A549 (cell line): Measurements from ENCODE around the gene STEAP1B. TPM values are rescaled to one million over a fixed set of nuclear protein-coding genes. Genes with fewer than 3 reads are reported as not detected.

Experiments
- ATAC-seq, 2 experiments: fragments of 200-7000 bp in 1 of 2; fragments of >200 bp in 1 of 2; cut with Nextera tagmentation in 1 of 2; cut with Tn5 transposase in 1 of 2; 3 replicates each; pipeline versions ENCODE4 v1.8.0 to v1.9.1; 2018 to 2020; ENCODE audit warnings: mild to moderate bottlenecking in 1 of 2, moderate library complexity in 1 of 2
- CTCF ChIA-PET: fragments of 300-600 bp; sonication (Branson Sonifier 250); formaldehyde crosslinking; extraction: SDS; loops from one replicate; lab custom pipeline; 2021; ENCODE audit warnings: antibody characterized with exemption, inconsistent platforms; lab: Yijun Ruan, JAX
- POLR2A ChIA-PET: fragments of 350-600 bp; formaldehyde crosslinking; extraction: SDS; loops from one replicate; lab custom pipeline; 2021; ENCODE audit warnings: antibody characterized with exemption, inconsistent platforms; lab: Yijun Ruan, JAX
- DNase-seq, 2 experiments: peaks; one replicate each; pipeline versions ENCODE4 v3.0.0 to v3.0.0-alpha.2; 2011 to 2016; ENCODE audit warnings: low read depth in 1 of 2, low spot score in 1 of 2
- FAIRE-seq: peaks from 2 replicates; lab custom pipeline; 2011; peaks lifted over from hg19 to GRCh38; lab: Jason Lieb, UNC
- H3K27ac ChIP-seq, 2 experiments: fragments of >200 bp; sonication (Bioruptor Twin); formaldehyde crosslinking; 3 replicates each; pipeline ENCODE4 v1.5.1; 2016 to 2017
- H3K4me1 ChIP-seq: fragments of >200 bp; sonication (Bioruptor Twin); formaldehyde crosslinking; 3 replicates; pipeline ENCODE4 v1.6.1; 2016
- H3K4me2 ChIP-seq: fragments of >200 bp; sonication (Bioruptor Twin); formaldehyde crosslinking; 3 replicates; pipeline ENCODE4 v1.6.1; 2016
- H3K4me3 ChIP-seq: fragments of >200 bp; sonication (Bioruptor Twin); formaldehyde crosslinking; 3 replicates; pipeline ENCODE4 v1.5.1; 2016
- H3K9me3 ChIP-seq: fragments of >200 bp; sonication (Bioruptor Twin); formaldehyde crosslinking; 3 replicates; pipeline ENCODE4 v1.6.1; 2016
- CBX2 ChIP-seq: fragments of 200-600 bp; sonication (generic); IDR thresholded peaks from 2 replicates; pipeline ENCODE4 v1.6.1; 2016; ENCODE audit warnings: low read depth, mild to moderate bottlenecking, borderline replicate concordance
- CBX8 ChIP-seq: fragments of 200-600 bp; sonication (generic); IDR thresholded peaks from 2 replicates; pipeline ENCODE4 v1.6.1; 2016
- CEBPB ChIP-seq, 2 experiments: fragments of >200 bp in 1 of 2; sonication (Bioruptor Twin) in 1 of 2; formaldehyde crosslinking in 1 of 2; IDR thresholded peaks; 2 replicates each; pipeline ENCODE4 v1.6.1; 2012 to 2016
- CHD2 ChIP-seq: fragments of 150-350 bp; IDR thresholded peaks from 2 replicates; pipeline ENCODE4 v1.6.1; 2014; ENCODE audit warnings: low read length; ENCODE audit not compliant: partially characterized antibody
- EHMT2 ChIP-seq: fragments of 200-600 bp; sonication (generic); IDR thresholded peaks from 2 replicates; pipeline ENCODE4 v1.6.1; 2016; ENCODE audit warnings: antibody characterized with exemption, low read depth, mild to moderate bottlenecking, moderate library complexity
- FOSB ChIP-seq: fragments of 250-450 bp; sonication (Bioruptor Pico); IDR thresholded peaks from 2 replicates; pipeline ENCODE4 v1.5.0; 2020; ENCODE audit warnings: mild to moderate bottlenecking, moderate library complexity
- FOSL2 ChIP-seq, 2 experiments: fragments of 450-650 bp in 1 of 2; fragments of >200 bp in 1 of 2; sonication (Bioruptor Twin) in 1 of 2; formaldehyde crosslinking; IDR thresholded peaks; 2 replicates each; pipeline versions ENCODE4 v1.5.0 to v1.6.1; 2016 to 2020; ENCODE audit warnings: mild to moderate bottlenecking in 1 of 2, moderate library complexity in 1 of 2
- GATA3 ChIP-seq: IDR thresholded peaks from 2 replicates; pipeline ENCODE4 v1.6.1; 2012; ENCODE audit warnings: borderline replicate concordance
- HDAC2 ChIP-seq: fragments of 200-600 bp; sonication (generic); IDR thresholded peaks from 2 replicates; pipeline ENCODE4 v1.6.1; 2016
- HOXB5 ChIP-seq: fragments of 250-450 bp; sonication (Bioruptor Pico); IDR thresholded peaks from 2 replicates; pipeline ENCODE4 v1.5.0; 2020; ENCODE audit warnings: mild to moderate bottlenecking, moderate library complexity
- KDM1A ChIP-seq: fragments of 200-600 bp; sonication (generic); IDR thresholded peaks from 2 replicates; pipeline ENCODE4 v1.6.1; 2016; ENCODE audit warnings: low read depth, mild to moderate bottlenecking
- MAFK ChIP-seq: fragments of 450-650 bp; IDR thresholded peaks from 2 replicates; pipeline ENCODE4 v1.6.1; 2014; ENCODE audit not compliant: partially characterized antibody
- MYC ChIP-seq: IDR thresholded peaks from 2 replicates; pipeline ENCODE4 v1.6.1; 2012; ENCODE audit warnings: mild to moderate bottlenecking, inconsistent platforms, low read length, improper control_type of control experiment, borderline replicate concordance
- NPAS2 ChIP-seq: fragments of 250-450 bp; sonication (Bioruptor Pico); IDR thresholded peaks from 2 replicates; pipeline ENCODE4 v1.8.0; 2022; ENCODE audit warnings: mild to moderate bottlenecking, moderate library complexity, borderline replicate concordance
- POLR2AphosphoS2 ChIP-seq: conservative IDR thresholded peaks from 2 replicates; pipeline ENCODE4 v1.6.1; 2012; ENCODE audit warnings: low read length, improper control_type of control experiment, inconsistent platforms
- RAD21 ChIP-seq, 2 experiments: fragments of >200 bp in 1 of 2; sonication (Bioruptor Twin) in 1 of 2; formaldehyde crosslinking in 1 of 2; IDR thresholded peaks in 1 of 2; conservative IDR thresholded peaks in 1 of 2; 2 replicates in 1 of 2; 3 replicates in 1 of 2; pipeline ENCODE4 v1.6.1; 2012 to 2018; ENCODE audit warnings: inconsistent platforms in 1 of 2
- RCOR1 ChIP-seq: fragments of 150-350 bp; IDR thresholded peaks from 2 replicates; pipeline ENCODE4 v1.6.1; 2014; ENCODE audit warnings: antibody characterized with exemption, low read length, low read depth
- RFX5 ChIP-seq: fragments of 450-650 bp; IDR thresholded peaks from 2 replicates; pipeline ENCODE4 v1.7.1; 2014; ENCODE audit warnings: antibody characterized with exemption, mild to moderate bottlenecking, moderate library complexity
- SREBF2 ChIP-seq: fragments of 450-650 bp; IDR thresholded peaks from 2 replicates; pipeline ENCODE4 v1.6.1; 2014; ENCODE audit warnings: mild to moderate bottlenecking, moderate library complexity
- TP53 ChIP-seq: fragments of 250-450 bp; sonication (Bioruptor Pico); IDR thresholded peaks from 2 replicates; pipeline ENCODE4 v1.5.0; 2021; ENCODE audit warnings: mild to moderate bottlenecking, moderate library complexity
- ZNF302 ChIP-seq: fragments of 250-450 bp; sonication (Bioruptor Pico); IDR thresholded peaks from 2 replicates; pipeline ENCODE4 v1.9.0; 2021; ENCODE audit warnings: inconsistent platforms, mild to moderate bottlenecking, moderate library complexity
- ZSCAN20 ChIP-seq: fragments of 250-450 bp; sonication (Bioruptor Pico); IDR thresholded peaks from 2 replicates; pipeline ENCODE4 v1.8.0; 2022; ENCODE audit warnings: mild to moderate bottlenecking, moderate library complexity
- WGBS: methylation state at CpG from one replicate; pipeline ENCODE4 v1.1.6; 2017; ENCODE audit errors: missing lambda C conversion rate; 5-methylcytosine and 5-hydroxymethylcytosine counted together
- polyA plus RNA-seq, 4 experiments: library from polyadenylated mRNA; depleted of rRNA in 3 of 4; stranded (reverse); fragments of >200 nt; fragmentation: RNase III in 1 of 4; extraction: RNeasy Plus Mini Kit Qiagen cat#74134 plus additional on column Dnase treatment in 1 of 4; gene quantifications; 2 replicates in 3 of 4; 3 replicates in 1 of 4; pipeline ENCODE4 v1.2.3, GENCODE V29; 2011 to 2017
- TF ChIP-seq, protein P1 (sequence below): fragments of 250-450 bp; sonication (Bioruptor Pico); IDR thresholded peaks from 2 replicates; pipeline ENCODE4 v1.5.0; 2021; ENCODE audit warnings: mild to moderate bottlenecking, moderate library complexity, borderline replicate concordance
- TF ChIP-seq, protein P2 (sequence below): fragments of >200 bp; sonication (Bioruptor Twin); formaldehyde crosslinking; IDR thresholded peaks from 3 replicates; pipeline ENCODE4 v1.5.1; 2016
- TF ChIP-seq, protein P3 (sequence below): IDR thresholded peaks from 2 replicates; pipeline ENCODE4 v1.6.1; 2012
- TF ChIP-seq, protein P4 (sequence below): fragments of >200 bp; sonication (Bioruptor Twin); formaldehyde crosslinking; IDR thresholded peaks from 3 replicates; pipeline ENCODE4 v1.6.1; 2016
- TF ChIP-seq, protein P5 (sequence below): fragments of 450-650 bp; IDR thresholded peaks from 2 replicates; pipeline ENCODE4 v1.6.1; 2014; ENCODE audit warnings: antibody characterized with exemption

Gene STEAP1B
- polyA plus RNA-seq, 2 of the 4 experiments (the other 2 are of a cell fraction) = 0.08 to 0.22 TPM

DNA sequence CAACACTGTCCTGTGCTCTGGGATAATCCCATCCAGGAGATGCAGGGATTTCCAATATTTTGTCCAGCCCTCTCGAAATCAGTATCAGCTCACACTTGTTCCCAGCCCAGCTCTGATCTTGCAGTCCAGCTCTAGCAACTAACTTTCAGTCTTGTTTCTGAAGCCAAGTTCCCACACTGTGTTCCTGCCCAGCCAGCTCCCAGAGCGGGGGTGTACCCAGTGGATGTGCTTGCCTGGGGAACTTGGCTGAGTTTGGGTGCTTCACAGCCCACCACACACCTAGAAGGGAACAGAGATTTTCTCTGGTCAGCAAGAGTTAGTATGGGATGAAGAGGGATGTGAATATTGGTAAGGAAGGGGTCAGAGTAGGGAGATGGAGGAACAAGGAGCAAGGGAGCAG is 85.6 kb downstream of the STEAP1B start:
- H3K4me1 ChIP-seq = no peaks in the 10 kb centered on the region
- no peak for TF ChIP-seq CEBPB (IDR thresholded peaks at IDR 0.05)
- no peak overlapping the region for H3K4me2 ChIP-seq
- no peak overlapping the region for H3K4me3 ChIP-seq
- DNase-seq (no peak), FAIRE-seq (no peak), ATAC-seq (no peak)
- no peak overlapping the region for H3K27ac ChIP-seq
- ChIA-PET POLR2A (no interaction called here), CTCF (no interaction called here)
- 0% methylated on average over 1 of the region's 2 CpGs for WGBS
- H3K9me3 ChIP-seq = no peaks in the 10 kb centered on the region

DNA sequence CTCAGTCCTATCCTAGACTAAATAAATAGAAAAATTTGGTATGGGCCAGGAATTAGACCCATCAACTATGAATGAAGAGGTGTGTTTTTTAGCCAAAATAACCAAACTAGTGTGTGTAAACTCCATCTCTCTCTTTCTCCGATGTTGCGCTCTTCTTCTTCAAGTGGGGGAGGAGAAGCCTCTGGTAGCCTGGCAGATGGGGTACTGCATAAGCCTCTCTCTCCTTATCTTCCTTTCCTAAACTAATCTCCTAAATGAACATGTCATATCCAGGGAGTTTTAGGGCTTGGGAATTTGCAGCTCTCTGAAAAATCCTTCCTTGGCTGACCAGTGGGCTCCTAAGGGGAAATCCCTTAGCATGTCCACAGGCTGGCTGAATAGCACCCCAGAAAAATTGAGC is 86.8 kb downstream of the STEAP1B start:
- ATAC-seq (no peak), DNase-seq (no peak), FAIRE-seq (no peak)
- 92% methylated on average over 2 of the region's 2 CpGs for WGBS
- CTCF ChIA-PET = no interaction called here
- Histone ChIP-seq H3K9me3 (no peaks in the 10 kb centered on the region), H3K27ac (no peak overlapping the region), H3K4me3 (no peak overlapping the region), H3K4me2 (no peak overlapping the region), H3K4me1 (no peaks in the 10 kb centered on the region)
- POLR2A ChIA-PET = no interaction called here
- no peak for TF ChIP-seq GATA3
- TF ChIP-seq TP53 (CRISPR knock-in tag) = no peak
- TF ChIP-seq HOXB5 (CRISPR knock-in tag) = no peak
- TF ChIP-seq MYC = no peak
- no peak for TF ChIP-seq EHMT2
- TF ChIP-seq FOSB (CRISPR knock-in tag) = no peak
- no peak for TF ChIP-seq HDAC2
- TF ChIP-seq CBX2 = no peak
- TF ChIP-seq, protein P1, sequence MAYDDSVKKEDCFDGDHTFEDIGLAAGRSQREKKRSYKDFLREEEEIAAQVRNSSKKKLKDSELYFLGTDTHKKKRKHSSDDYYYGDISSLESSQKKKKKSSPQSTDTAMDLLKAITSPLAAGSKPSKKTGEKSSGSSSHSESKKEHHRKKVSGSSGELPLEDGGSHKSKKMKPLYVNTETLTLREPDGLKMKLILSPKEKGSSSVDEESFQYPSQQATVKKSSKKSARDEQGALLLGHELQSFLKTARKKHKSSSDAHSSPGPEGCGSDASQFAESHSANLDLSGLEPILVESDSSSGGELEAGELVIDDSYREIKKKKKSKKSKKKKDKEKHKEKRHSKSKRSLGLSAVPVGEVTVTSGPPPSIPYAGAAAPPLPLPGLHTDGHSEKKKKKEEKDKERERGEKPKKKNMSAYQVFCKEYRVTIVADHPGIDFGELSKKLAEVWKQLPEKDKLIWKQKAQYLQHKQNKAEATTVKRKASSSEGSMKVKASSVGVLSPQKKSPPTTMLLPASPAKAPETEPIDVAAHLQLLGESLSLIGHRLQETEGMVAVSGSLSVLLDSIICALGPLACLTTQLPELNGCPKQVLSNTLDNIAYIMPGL (CRISPR knock-in tag) = no peak
- no peak for TF ChIP-seq CEBPB (IDR thresholded peaks at IDR 0.05)
- no peak for TF ChIP-seq ZNF302 (CRISPR knock-in tag)
- TF ChIP-seq MAFK = no peak
- no peak for TF ChIP-seq RAD21 (conservative IDR thresholded peaks at IDR 0.05 in 1 of 2, IDR thresholded peaks at IDR 0.05 in 1 of 2)
- TF ChIP-seq, protein P2, sequence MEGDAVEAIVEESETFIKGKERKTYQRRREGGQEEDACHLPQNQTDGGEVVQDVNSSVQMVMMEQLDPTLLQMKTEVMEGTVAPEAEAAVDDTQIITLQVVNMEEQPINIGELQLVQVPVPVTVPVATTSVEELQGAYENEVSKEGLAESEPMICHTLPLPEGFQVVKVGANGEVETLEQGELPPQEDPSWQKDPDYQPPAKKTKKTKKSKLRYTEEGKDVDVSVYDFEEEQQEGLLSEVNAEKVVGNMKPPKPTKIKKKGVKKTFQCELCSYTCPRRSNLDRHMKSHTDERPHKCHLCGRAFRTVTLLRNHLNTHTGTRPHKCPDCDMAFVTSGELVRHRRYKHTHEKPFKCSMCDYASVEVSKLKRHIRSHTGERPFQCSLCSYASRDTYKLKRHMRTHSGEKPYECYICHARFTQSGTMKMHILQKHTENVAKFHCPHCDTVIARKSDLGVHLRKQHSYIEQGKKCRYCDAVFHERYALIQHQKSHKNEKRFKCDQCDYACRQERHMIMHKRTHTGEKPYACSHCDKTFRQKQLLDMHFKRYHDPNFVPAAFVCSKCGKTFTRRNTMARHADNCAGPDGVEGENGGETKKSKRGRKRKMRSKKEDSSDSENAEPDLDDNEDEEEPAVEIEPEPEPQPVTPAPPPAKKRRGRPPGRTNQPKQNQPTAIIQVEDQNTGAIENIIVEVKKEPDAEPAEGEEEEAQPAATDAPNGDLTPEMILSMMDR = no peak
- TF ChIP-seq RCOR1 = no peak
- no peak for TF ChIP-seq NPAS2 (CRISPR knock-in tag)
- no peak for TF ChIP-seq POLR2AphosphoS2
- TF ChIP-seq, protein P3, sequence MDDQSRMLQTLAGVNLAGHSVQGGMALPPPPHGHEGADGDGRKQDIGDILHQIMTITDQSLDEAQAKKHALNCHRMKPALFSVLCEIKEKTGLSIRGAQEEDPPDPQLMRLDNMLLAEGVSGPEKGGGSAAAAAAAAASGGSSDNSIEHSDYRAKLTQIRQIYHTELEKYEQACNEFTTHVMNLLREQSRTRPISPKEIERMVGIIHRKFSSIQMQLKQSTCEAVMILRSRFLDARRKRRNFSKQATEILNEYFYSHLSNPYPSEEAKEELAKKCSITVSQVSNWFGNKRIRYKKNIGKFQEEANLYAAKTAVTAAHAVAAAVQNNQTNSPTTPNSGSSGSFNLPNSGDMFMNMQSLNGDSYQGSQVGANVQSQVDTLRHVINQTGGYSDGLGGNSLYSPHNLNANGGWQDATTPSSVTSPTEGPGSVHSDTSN = no peak

DNA sequence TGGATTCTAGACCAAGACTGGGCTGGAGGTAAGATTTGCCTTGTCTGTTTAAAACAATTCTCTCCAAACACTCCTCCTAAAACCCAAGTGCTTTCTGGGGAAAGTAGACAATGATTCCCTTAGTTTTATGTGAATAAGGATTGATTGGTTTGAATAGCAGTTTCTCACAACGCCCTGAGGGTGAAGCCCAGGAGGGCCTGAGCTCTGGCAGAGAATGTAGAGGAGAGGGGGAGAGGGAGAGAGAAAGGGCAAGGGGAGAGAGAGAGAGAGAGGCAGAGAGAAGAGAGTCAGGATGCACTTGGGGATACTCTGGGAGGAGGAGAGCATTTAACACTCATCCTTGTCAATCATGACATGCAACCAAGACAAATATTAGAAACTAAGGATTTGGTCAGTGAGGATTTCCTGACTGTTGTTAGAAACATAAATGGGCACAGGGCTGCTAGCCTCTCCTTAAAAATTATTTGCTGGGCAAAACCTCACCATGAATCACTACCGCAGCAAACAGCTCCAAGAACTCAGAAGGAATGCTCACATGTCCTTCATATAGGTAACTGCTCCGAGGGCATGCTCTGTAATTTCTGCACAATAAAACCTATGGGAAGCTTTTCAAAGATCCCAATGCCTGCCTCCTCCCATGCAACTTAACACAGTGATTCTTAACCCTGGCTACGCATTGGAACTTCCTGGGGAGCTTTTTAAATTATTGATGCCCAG is 87.9 kb downstream of the STEAP1B start:
- Histone ChIP-seq H3K4me3 (no peak overlapping the region), H3K4me2 (no peak overlapping the region), H3K9me3 (no peaks in the 10 kb centered on the region), H3K27ac (no peak overlapping the region), H3K4me1 (no peaks in the 10 kb centered on the region)
- 36% methylated on average over 4 of the region's 4 CpGs for WGBS
- ChIA-PET POLR2A (no interaction called here), CTCF (no interaction called here)
- FAIRE-seq (no peak), DNase-seq (no peak), ATAC-seq (no peak)
- TF ChIP-seq, protein P4, sequence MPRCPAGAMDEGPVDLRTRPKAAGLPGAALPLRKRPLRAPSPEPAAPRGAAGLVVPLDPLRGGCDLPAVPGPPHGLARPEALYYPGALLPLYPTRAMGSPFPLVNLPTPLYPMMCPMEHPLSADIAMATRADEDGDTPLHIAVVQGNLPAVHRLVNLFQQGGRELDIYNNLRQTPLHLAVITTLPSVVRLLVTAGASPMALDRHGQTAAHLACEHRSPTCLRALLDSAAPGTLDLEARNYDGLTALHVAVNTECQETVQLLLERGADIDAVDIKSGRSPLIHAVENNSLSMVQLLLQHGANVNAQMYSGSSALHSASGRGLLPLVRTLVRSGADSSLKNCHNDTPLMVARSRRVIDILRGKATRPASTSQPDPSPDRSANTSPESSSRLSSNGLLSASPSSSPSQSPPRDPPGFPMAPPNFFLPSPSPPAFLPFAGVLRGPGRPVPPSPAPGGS = no peak
- TF ChIP-seq, protein P5, sequence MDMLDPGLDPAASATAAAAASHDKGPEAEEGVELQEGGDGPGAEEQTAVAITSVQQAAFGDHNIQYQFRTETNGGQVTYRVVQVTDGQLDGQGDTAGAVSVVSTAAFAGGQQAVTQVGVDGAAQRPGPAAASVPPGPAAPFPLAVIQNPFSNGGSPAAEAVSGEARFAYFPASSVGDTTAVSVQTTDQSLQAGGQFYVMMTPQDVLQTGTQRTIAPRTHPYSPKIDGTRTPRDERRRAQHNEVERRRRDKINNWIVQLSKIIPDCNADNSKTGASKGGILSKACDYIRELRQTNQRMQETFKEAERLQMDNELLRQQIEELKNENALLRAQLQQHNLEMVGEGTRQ = no peak
- no peak for TF ChIP-seq SREBF2
- no peak for TF ChIP-seq RFX5
- no peak for TF ChIP-seq KDM1A
- TF ChIP-seq CBX8 = no peak
- no peak for TF ChIP-seq CHD2
- TF ChIP-seq FOSL2 (IDR thresholded peaks at IDR 0.05) = no peak
- no peak for TF ChIP-seq FOSL2 (CRISPR knock-in tag; IDR thresholded peaks at IDR 0.05)
- no peak for TF ChIP-seq ZSCAN20
- TF ChIP-seq TP53 (CRISPR knock-in tag) = no peak
